GM12878 (cell line): ENCODE data around the gene CES4A.

Experiments
- CEBPZ ChIP-seq: fragments of 150-350 bp; IDR thresholded peaks from 2 replicates; pipeline ENCODE4 v1.6.1; 2016; ENCODE audit warnings: low read depth, low read length
- NBN ChIP-seq: fragments of 450-650 bp; IDR thresholded peaks from 2 replicates; pipeline ENCODE4 v1.6.1; 2016
- POLR2A ChIP-seq: IDR thresholded peaks from 2 replicates; pipeline ENCODE4 v1.6.1; 2011; ENCODE audit warnings: low read depth, mild to moderate bottlenecking, low read length
- SREBF2 ChIP-seq: IDR thresholded peaks from 2 replicates; pipeline ENCODE4 v1.6.1; 2012; ENCODE audit warnings: mild to moderate bottlenecking, low read length
- TARDBP ChIP-seq: IDR thresholded peaks from 2 replicates; pipeline ENCODE4 v1.6.1; 2016; ENCODE audit warnings: borderline replicate concordance
- ZNF24 ChIP-seq: fragments of 450-650 bp; IDR thresholded peaks from 2 replicates; pipeline ENCODE4 v1.6.1; 2017; ENCODE audit warnings: antibody characterized with exemption, mild to moderate bottlenecking
- TF ChIP-seq, protein P1 (sequence below), 3 experiments: IDR thresholded peaks in 2 of 3; conservative IDR thresholded peaks in 1 of 3; 2 replicates each; pipeline ENCODE4 v1.5.1; 2011; ENCODE audit warnings: low read depth in 3 of 3, low read length in 3 of 3, mild to moderate bottlenecking in 3 of 3, control low read depth in 2 of 3, moderate library complexity in 2 of 3, inconsistent platforms in 1 of 3, mixed read lengths in 1 of 3; ENCODE audit not compliant: control insufficient read depth in 2 of 3, insufficient read depth in 1 of 3; ENCODE audit errors: extremely low read depth in 1 of 3

- TF ChIP-seq TARDBP (no peak), POLR2A (no peak), ZNF24 (no peak), NBN (no peak), CEBPZ (no peak), SREBF2 (no peak)
- TF ChIP-seq, protein P1, sequence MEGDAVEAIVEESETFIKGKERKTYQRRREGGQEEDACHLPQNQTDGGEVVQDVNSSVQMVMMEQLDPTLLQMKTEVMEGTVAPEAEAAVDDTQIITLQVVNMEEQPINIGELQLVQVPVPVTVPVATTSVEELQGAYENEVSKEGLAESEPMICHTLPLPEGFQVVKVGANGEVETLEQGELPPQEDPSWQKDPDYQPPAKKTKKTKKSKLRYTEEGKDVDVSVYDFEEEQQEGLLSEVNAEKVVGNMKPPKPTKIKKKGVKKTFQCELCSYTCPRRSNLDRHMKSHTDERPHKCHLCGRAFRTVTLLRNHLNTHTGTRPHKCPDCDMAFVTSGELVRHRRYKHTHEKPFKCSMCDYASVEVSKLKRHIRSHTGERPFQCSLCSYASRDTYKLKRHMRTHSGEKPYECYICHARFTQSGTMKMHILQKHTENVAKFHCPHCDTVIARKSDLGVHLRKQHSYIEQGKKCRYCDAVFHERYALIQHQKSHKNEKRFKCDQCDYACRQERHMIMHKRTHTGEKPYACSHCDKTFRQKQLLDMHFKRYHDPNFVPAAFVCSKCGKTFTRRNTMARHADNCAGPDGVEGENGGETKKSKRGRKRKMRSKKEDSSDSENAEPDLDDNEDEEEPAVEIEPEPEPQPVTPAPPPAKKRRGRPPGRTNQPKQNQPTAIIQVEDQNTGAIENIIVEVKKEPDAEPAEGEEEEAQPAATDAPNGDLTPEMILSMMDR (IDR thresholded peaks at IDR 0.05 in 2 of 3, conservative IDR thresholded peaks at IDR 0.05 in 1 of 3; ENCODE audit: control insufficient read depth in 2 of 3, extremely low read depth in 1 of 3, insufficient read depth in 1 of 3, low read depth in 3 of 3, low read length in 3 of 3) = no peak
Measured at GRCh38 chr16:66975302-66975893, 13.0 kb upstream of the CES4A start.
